ENCODE results near the gene FRY. TPM values are rescaled to one million over a fixed set of nuclear protein-coding genes. Genes with fewer than 3 reads are reported as not detected.

FRY gene
- total RNA-seq, 4 donors from 2014 or later: 99.5 to 285 (median 158) TPM

DNA sequence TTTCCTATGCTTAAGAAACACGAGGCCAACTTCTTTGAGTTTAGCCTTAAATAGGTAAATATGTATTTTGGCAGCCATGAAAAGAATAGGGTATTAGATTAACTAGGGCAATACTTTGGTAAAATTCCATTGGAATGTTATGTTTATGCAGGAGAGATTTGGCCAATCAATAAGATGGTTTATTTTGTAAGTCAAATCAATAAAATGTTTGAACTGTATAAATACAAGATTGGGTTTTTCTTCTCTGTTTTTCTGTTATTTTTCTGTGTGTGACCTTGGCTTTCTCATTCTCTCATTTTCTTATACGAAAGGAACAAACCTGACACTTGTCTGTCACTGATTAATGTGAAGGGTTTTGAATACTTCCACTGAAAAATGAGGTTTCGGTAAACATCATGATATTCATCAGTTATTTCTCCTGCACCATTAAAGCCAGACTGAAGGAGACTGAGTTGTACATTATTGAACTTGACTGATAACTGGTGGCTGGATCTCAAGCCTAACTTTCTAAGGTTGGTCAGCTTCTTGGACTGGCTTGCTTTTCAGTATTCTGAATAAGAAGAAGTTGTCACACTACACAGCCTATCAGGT lies 8.6 kb downstream of the FRY start:
- no peaks in the 10 kb centered on the region for H3K9me3 ChIP-seq
- no peak overlapping the region for H3K27ac ChIP-seq
- H3K4me1 ChIP-seq: peaks cover 0 to 7% (median 0%) of the 10 kb centered on the region in 3 donors
- H3K4me3 ChIP-seq: no peak overlapping the region
- ATAC-seq: no peak
- 79 to 82% methylated on average over 3 of the region's 3 CpGs for WGBS, 2 donors (ENCODE audit: low coverage in 1 of 2)
- H3K27me3 ChIP-seq: no peaks in the 10 kb centered on the region
- no peaks in the 10 kb centered on the region for H3K36me3 ChIP-seq
- TF ChIP-seq POLR2A (IDR thresholded peaks at IDR 0.05): no peak
- TF ChIP-seq, protein P1, sequence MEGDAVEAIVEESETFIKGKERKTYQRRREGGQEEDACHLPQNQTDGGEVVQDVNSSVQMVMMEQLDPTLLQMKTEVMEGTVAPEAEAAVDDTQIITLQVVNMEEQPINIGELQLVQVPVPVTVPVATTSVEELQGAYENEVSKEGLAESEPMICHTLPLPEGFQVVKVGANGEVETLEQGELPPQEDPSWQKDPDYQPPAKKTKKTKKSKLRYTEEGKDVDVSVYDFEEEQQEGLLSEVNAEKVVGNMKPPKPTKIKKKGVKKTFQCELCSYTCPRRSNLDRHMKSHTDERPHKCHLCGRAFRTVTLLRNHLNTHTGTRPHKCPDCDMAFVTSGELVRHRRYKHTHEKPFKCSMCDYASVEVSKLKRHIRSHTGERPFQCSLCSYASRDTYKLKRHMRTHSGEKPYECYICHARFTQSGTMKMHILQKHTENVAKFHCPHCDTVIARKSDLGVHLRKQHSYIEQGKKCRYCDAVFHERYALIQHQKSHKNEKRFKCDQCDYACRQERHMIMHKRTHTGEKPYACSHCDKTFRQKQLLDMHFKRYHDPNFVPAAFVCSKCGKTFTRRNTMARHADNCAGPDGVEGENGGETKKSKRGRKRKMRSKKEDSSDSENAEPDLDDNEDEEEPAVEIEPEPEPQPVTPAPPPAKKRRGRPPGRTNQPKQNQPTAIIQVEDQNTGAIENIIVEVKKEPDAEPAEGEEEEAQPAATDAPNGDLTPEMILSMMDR (IDR thresholded peaks at IDR 0.05): no peak
- no peak for TF ChIP-seq EP300 (IDR thresholded peaks at IDR 0.05)
- no peak for TF ChIP-seq POLR2AphosphoS5 (IDR thresholded peaks at IDR 0.05)

DNA sequence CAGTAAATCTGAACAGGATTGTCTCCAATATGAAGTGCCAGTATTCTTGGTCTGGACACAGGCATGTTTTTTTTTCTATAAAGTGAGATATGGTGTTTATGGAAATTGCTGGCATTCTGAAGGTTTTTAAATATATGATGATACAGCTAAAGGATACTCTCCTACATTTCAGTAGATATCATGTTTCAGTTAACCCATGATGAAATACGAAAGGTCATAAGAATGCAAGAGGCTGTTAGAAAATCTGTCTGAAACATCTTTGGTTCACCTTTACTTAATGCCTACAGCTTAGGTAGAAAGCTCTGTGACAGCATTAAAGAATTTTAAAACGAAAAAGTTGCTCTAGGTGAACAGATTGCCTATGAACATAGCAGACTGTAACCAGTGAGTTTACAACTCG lies 9.1 kb downstream of the FRY start:
- ATAC-seq: no peak

DNA sequence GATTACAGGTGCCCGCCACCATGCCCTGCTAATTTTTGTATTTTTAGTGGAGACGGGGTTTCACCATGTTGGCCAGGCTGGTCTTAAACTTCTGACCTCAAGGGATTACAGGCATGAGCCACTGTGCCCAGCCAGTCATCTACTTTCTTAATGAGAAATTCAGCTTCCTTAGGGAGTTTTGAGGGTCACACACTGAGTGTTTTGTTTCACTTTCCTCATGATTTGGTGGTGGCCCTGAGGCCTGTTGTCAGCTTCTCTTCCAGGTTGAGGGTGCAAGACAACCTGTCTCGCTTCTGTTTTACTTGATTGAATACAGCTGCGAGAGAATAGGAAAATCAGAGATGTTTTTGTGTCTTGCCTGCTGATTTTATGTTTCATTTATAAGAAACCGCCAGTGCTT lies 9.9 kb downstream of the FRY start:
- peaks cover 0 to 12% (median 0%) of the 10 kb centered on the region in 3 donors for H3K4me1 ChIP-seq
- 100% methylated on average over 3 to 5 of the region's 5 CpGs for WGBS, 2 donors (ENCODE audit: low coverage in 1 of 2)
- TF ChIP-seq POLR2A (IDR thresholded peaks at IDR 0.05): no peak
- no peak for TF ChIP-seq POLR2AphosphoS5 (IDR thresholded peaks at IDR 0.05)
- TF ChIP-seq EP300 (IDR thresholded peaks at IDR 0.05): no peak
- TF ChIP-seq, protein P1 (IDR thresholded peaks at IDR 0.05): no peak

More for the DNA sequence above, 9.1 kb downstream of the FRY start:
- H3K4me3 ChIP-seq: no peak overlapping the region
- TF ChIP-seq EP300 (IDR thresholded peaks at IDR 0.05) (no peak), POLR2A (IDR thresholded peaks at IDR 0.05) (no peak), POLR2AphosphoS5 (IDR thresholded peaks at IDR 0.05) (no peak)
- TF ChIP-seq, protein P1 (IDR thresholded peaks at IDR 0.05): no peak
- H3K9me3 ChIP-seq: no peaks in the 10 kb centered on the region
- H3K27ac ChIP-seq: no peak overlapping the region
- WGBS, 2 donors (ENCODE audit: low coverage in 1 of 2): 88 to 89% methylated on average over 3 of the region's 3 CpGs
- peaks cover 0 to 8% (median 0%) of the 10 kb centered on the region in 3 donors for H3K4me1 ChIP-seq
- H3K27me3 ChIP-seq: no peaks in the 10 kb centered on the region
- no peaks in the 10 kb centered on the region for H3K36me3 ChIP-seq

DNA sequence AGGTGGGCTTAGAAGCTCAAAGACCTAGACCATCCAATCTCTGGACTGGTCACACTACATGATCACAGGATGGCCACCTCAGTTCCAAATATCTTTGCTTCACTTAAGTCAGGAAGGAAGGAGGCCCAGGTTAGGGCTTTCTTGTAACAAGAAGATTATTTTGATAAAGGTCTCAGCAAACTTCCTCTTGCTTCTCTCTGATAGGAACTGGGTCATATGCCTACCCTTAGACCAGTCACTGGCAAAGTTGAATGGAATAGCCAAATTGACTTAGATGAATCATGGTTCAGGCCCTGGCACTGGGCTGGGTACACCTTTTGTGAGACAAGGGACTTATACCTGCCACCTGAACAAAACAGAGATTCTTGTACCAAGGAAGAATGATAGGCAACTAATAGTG lies 11.0 kb downstream of the FRY start:
- H3K9me3 ChIP-seq: no peaks in the 10 kb centered on the region
- TF ChIP-seq POLR2AphosphoS5 (IDR thresholded peaks at IDR 0.05) (no peak), EP300 (IDR thresholded peaks at IDR 0.05) (no peak), POLR2A (IDR thresholded peaks at IDR 0.05) (no peak)
- TF ChIP-seq, protein P1 (IDR thresholded peaks at IDR 0.05): no peak
- ATAC-seq: no peak
- no peaks in the 10 kb centered on the region for H3K27me3 ChIP-seq
- no peak overlapping the region for H3K4me3 ChIP-seq
- H3K27ac ChIP-seq: no peak overlapping the region
- H3K4me1 ChIP-seq: peaks cover 0 to 12% (median 0%) of the 10 kb centered on the region in 3 donors
- H3K36me3 ChIP-seq: no peaks in the 10 kb centered on the region

More for the DNA sequence above, 9.9 kb downstream of the FRY start:
- no peak for ATAC-seq
- H3K36me3 ChIP-seq: no peaks in the 10 kb centered on the region
- no peaks in the 10 kb centered on the region for H3K9me3 ChIP-seq
- no peak overlapping the region for H3K27ac ChIP-seq
- no peaks in the 10 kb centered on the region for H3K27me3 ChIP-seq
- no peak overlapping the region for H3K4me3 ChIP-seq

DNA sequence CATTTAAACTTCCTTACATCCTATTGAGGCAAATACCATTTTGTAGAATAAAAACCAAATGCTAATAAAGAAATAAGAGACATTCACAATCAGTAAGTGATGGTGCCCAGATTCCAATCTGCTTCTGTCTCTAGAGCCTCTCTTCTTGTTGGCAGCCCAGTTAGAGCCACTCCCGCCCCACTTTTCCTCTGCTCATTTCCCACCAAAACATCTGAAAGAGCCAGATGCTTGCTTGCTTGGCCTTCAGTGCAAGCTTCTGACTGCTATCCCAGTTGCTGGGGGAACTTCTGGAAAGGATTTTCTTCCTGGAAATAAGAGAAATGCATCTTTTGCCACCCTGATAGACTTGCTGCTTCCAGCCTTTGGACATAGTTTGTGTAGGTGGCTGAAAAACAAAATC lies 12.9 kb downstream of the FRY start:
- ATAC-seq: no peak
- Histone ChIP-seq H3K9me3 (no peaks in the 10 kb centered on the region), H3K4me3 (no peak overlapping the region), H3K4me1 (peaks cover 0 to 17% (median 0%) of the 10 kb centered on the region in 3 donors), H3K36me3 (no peaks in the 10 kb centered on the region), H3K27me3 (no peaks in the 10 kb centered on the region), H3K27ac (no peak overlapping the region)
- 83 to 89% methylated on average over 1 of the region's 1 CpG for WGBS, 2 donors (ENCODE audit: low coverage in 1 of 2)
- TF ChIP-seq, protein P1 (IDR thresholded peaks at IDR 0.05): no peak
- no peak for TF ChIP-seq POLR2A (IDR thresholded peaks at IDR 0.05)
- TF ChIP-seq POLR2AphosphoS5 (IDR thresholded peaks at IDR 0.05): no peak
- no peak for TF ChIP-seq EP300 (IDR thresholded peaks at IDR 0.05)

Measured in gastroesophageal sphincter (tissue), 4 donors.